Stimulated activated CD4-positive, alpha-beta T cell treated with anti-CD3 and anti-CD28 coated beads, Interleukin-1b, Interleukin-23, amount 100 ng/mL, for 24 hours (primary cell): ENCODE data around the gene DLG3.
"Not testable (repeated sequence)": the region's sequence is repeated elsewhere in the genome, so short reads cannot be mapped to it uniquely, and the experiment has no call there.

Experiments
- DNase-seq, 4 experiments: peaks; one replicate each; pipeline ENCODE4 v3.0.0-alpha.2; 2020; ENCODE audit warnings: low read depth in 4 of 4, low spot score in 1 of 4

Gene DLG3

GRCh38 chrX:70509078-70509477 is 64.4 kb downstream of the DLG3 start:
- no peak for DNase-seq

- DNase-seq = not testable (repeated sequence)
Measured at GRCh38 chrX:70515270-70515669, 70.6 kb downstream of the DLG3 start.

- not testable (repeated sequence) for DNase-seq
Measured at GRCh38 chrX:70515692-70516091, 71.1 kb downstream of the DLG3 start.

- DNase-seq = no peak
Measured at GRCh38 chrX:70525733-70526132, 81.1 kb downstream of the DLG3 start.

GRCh38 chrX:70527053-70527452 is 82.4 kb downstream of the DLG3 start:
- DNase-seq = no peak

GRCh38 chrX:70527610-70528345 is 83.1 kb downstream of the DLG3 start:
- DNase-seq = no peak

- no peak for DNase-seq
Measured at GRCh38 chrX:70535198-70535597, 90.6 kb downstream of the DLG3 start.

- DNase-seq = no peak
Measured at GRCh38 chrX:70549429-70549828, 104.8 kb downstream of the DLG3 start.

GRCh38 chrX:70552130-70552704 is 107.6 kb downstream of the DLG3 start:
- no peak for DNase-seq

- DNase-seq = no peak
Measured at GRCh38 chrX:70553516-70553915, 108.9 kb downstream of the DLG3 start.

GRCh38 chrX:70554081-70554480 is 109.4 kb downstream of the DLG3 start:
- DNase-seq = no peak

GRCh38 chrX:70554523-70554922 is 109.9 kb downstream of the DLG3 start:
- no peak for DNase-seq

- no peak for DNase-seq
Measured at GRCh38 chrX:70554948-70555347, 110.3 kb downstream of the DLG3 start.
